ENCODE data around the gene RPS6KA4.

- TF ChIP-seq, protein P1, sequence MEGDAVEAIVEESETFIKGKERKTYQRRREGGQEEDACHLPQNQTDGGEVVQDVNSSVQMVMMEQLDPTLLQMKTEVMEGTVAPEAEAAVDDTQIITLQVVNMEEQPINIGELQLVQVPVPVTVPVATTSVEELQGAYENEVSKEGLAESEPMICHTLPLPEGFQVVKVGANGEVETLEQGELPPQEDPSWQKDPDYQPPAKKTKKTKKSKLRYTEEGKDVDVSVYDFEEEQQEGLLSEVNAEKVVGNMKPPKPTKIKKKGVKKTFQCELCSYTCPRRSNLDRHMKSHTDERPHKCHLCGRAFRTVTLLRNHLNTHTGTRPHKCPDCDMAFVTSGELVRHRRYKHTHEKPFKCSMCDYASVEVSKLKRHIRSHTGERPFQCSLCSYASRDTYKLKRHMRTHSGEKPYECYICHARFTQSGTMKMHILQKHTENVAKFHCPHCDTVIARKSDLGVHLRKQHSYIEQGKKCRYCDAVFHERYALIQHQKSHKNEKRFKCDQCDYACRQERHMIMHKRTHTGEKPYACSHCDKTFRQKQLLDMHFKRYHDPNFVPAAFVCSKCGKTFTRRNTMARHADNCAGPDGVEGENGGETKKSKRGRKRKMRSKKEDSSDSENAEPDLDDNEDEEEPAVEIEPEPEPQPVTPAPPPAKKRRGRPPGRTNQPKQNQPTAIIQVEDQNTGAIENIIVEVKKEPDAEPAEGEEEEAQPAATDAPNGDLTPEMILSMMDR (IDR thresholded peaks at IDR 0.05; ENCODE audit: borderline replicate concordance, extremely low read depth, low read length, poor library complexity, severe bottlenecking) = no peak
- no peak for TF ChIP-seq EZH2 (IDR thresholded peaks at IDR 0.05; ENCODE audit: borderline replicate concordance, low read depth, low read length, severe bottlenecking)
Measured at GRCh38 chr11:64390558-64390957, 31.6 kb downstream of the RPS6KA4 start.
